A549 (cell line): ENCODE measurements around the gene BABAM1. TPM values are rescaled to one million over a fixed set of nuclear protein-coding genes. Genes with fewer than 3 reads are reported as not detected.

Experiments used
- polyA plus RNA-seq, 4 experiments: library from polyadenylated mRNA; depleted of rRNA in 3 of 4; stranded (reverse); fragments of >200 nt; fragmentation: RNase III in 1 of 4; extraction: RNeasy Plus Mini Kit Qiagen cat#74134 plus additional on column Dnase treatment in 1 of 4; gene quantifications; 2 replicates in 3 of 4; 3 replicates in 1 of 4; pipeline ENCODE4 v1.2.3, GENCODE V29; 2011 to 2017

Gene BABAM1
- polyA plus RNA-seq, 2 of the 4 experiments (the other 2 are of a cell fraction) = 56.0 to 67.6 TPM

Other genes with a start within 250 kb of the BABAM1 start
- 0.03 and 0.12 TPM in 2 replicates for gene CPAMD8, start 240.6 kb upstream of the BABAM1 start, polyA plus RNA-seq (2011; rRNA removed)
- not detected in 3 replicates for gene CPAMD8, start 240.6 kb upstream of the BABAM1 start, polyA plus RNA-seq (2017; fragmentation: RNase III; extraction: RNeasy Plus Mini Kit Qiagen cat#74134 plus additional on column Dnase treatment)
- gene HAUS8, start 192.0 kb upstream of the BABAM1 start, polyA plus RNA-seq (2011; rRNA removed) = 13.9 and 15.1 TPM in 2 replicates
- 15.9 to 16.6 TPM (median 16.2 TPM) in 3 replicates for gene HAUS8, start 192.0 kb upstream of the BABAM1 start, polyA plus RNA-seq (2017; fragmentation: RNase III; extraction: RNeasy Plus Mini Kit Qiagen cat#74134 plus additional on column Dnase treatment)
- 13.0 and 18.9 TPM in 2 replicates for gene MYO9B, start 191.7 kb upstream of the BABAM1 start, polyA plus RNA-seq (2011; rRNA removed)
- 23.9 to 28.1 TPM (median 27.7 TPM) in 3 replicates for gene MYO9B, start 191.7 kb upstream of the BABAM1 start, polyA plus RNA-seq (2017; fragmentation: RNase III; extraction: RNeasy Plus Mini Kit Qiagen cat#74134 plus additional on column Dnase treatment)
- gene USE1, start 52.1 kb upstream of the BABAM1 start, polyA plus RNA-seq (2011; rRNA removed) = 10.1 and 10.2 TPM in 2 replicates
- gene USE1, start 52.1 kb upstream of the BABAM1 start, polyA plus RNA-seq (2017; fragmentation: RNase III; extraction: RNeasy Plus Mini Kit Qiagen cat#74134 plus additional on column Dnase treatment) = 15.5 to 18.4 TPM (median 16.5 TPM) in 3 replicates
- 5.5 and 8.5 TPM in 2 replicates for gene OCEL1, start 41.2 kb upstream of the BABAM1 start, polyA plus RNA-seq (2011; rRNA removed)
- 6.0 to 10.7 TPM (median 9.2 TPM) in 3 replicates for gene OCEL1, start 41.2 kb upstream of the BABAM1 start, polyA plus RNA-seq (2017; fragmentation: RNase III; extraction: RNeasy Plus Mini Kit Qiagen cat#74134 plus additional on column Dnase treatment)
- gene NR2F6, start 21.5 kb upstream of the BABAM1 start, polyA plus RNA-seq (2011; rRNA removed) = 30.4 and 31.9 TPM in 2 replicates
- gene NR2F6, start 21.5 kb upstream of the BABAM1 start, polyA plus RNA-seq (2017; fragmentation: RNase III; extraction: RNeasy Plus Mini Kit Qiagen cat#74134 plus additional on column Dnase treatment) = 37.7 to 42.4 TPM (median 42.1 TPM) in 3 replicates
- gene USHBP1, start 2.7 kb upstream of the BABAM1 start, polyA plus RNA-seq (2011; rRNA removed) = 0.03 and 0.04 TPM in 2 replicates
- not detected in 3 replicates for gene USHBP1, start 2.7 kb upstream of the BABAM1 start, polyA plus RNA-seq (2017; fragmentation: RNase III; extraction: RNeasy Plus Mini Kit Qiagen cat#74134 plus additional on column Dnase treatment)
- gene ANKLE1, start 14.5 kb downstream of the BABAM1 start, polyA plus RNA-seq (2011; rRNA removed) = 0.45 and 0.56 TPM in 2 replicates
- 0.74 to 1.2 TPM (median 1.0 TPM) in 3 replicates for gene ANKLE1, start 14.5 kb downstream of the BABAM1 start, polyA plus RNA-seq (2017; fragmentation: RNase III; extraction: RNeasy Plus Mini Kit Qiagen cat#74134 plus additional on column Dnase treatment)
- 2.3 TPM in 2 replicates for gene ABHD8, start 36.0 kb downstream of the BABAM1 start, polyA plus RNA-seq (2011; rRNA removed)
- gene ABHD8, start 36.0 kb downstream of the BABAM1 start, polyA plus RNA-seq (2017; fragmentation: RNase III; extraction: RNeasy Plus Mini Kit Qiagen cat#74134 plus additional on column Dnase treatment) = 3.1 to 4.4 TPM (median 4.2 TPM) in 3 replicates
- 28.1 and 30.5 TPM in 2 replicates for gene MRPL34, start 38.4 kb downstream of the BABAM1 start, polyA plus RNA-seq (2011; rRNA removed)
- 50.6 to 56.1 TPM (median 54.9 TPM) in 3 replicates for gene MRPL34, start 38.4 kb downstream of the BABAM1 start, polyA plus RNA-seq (2017; fragmentation: RNase III; extraction: RNeasy Plus Mini Kit Qiagen cat#74134 plus additional on column Dnase treatment)
- 27.5 and 35.5 TPM in 2 replicates for gene DDA1, start 42.1 kb downstream of the BABAM1 start, polyA plus RNA-seq (2011; rRNA removed)
- 53.5 to 62.1 TPM (median 58.5 TPM) in 3 replicates for gene DDA1, start 42.1 kb downstream of the BABAM1 start, polyA plus RNA-seq (2017; fragmentation: RNase III; extraction: RNeasy Plus Mini Kit Qiagen cat#74134 plus additional on column Dnase treatment)
- gene ANO8, start 67.4 kb downstream of the BABAM1 start, polyA plus RNA-seq (2011; rRNA removed) = 2.2 and 2.4 TPM in 2 replicates
- 3.9 to 5.5 TPM (median 5.1 TPM) in 3 replicates for gene ANO8, start 67.4 kb downstream of the BABAM1 start, polyA plus RNA-seq (2017; fragmentation: RNase III; extraction: RNeasy Plus Mini Kit Qiagen cat#74134 plus additional on column Dnase treatment)
- 9.5 and 10.6 TPM in 2 replicates for gene GTPBP3, start 70.1 kb downstream of the BABAM1 start, polyA plus RNA-seq (2011; rRNA removed)
- gene GTPBP3, start 70.1 kb downstream of the BABAM1 start, polyA plus RNA-seq (2017; fragmentation: RNase III; extraction: RNeasy Plus Mini Kit Qiagen cat#74134 plus additional on column Dnase treatment) = 17.9 to 21.7 TPM (median 19.3 TPM) in 3 replicates
- not detected in 2 replicates for gene PLVAP, start 109.9 kb downstream of the BABAM1 start, polyA plus RNA-seq (2011; rRNA removed)
- not detected in 3 replicates for gene PLVAP, start 109.9 kb downstream of the BABAM1 start, polyA plus RNA-seq (2017; fragmentation: RNase III; extraction: RNeasy Plus Mini Kit Qiagen cat#74134 plus additional on column Dnase treatment)
- not detected in 2 replicates for gene CCDC194, start 126.8 kb downstream of the BABAM1 start, polyA plus RNA-seq (2011; rRNA removed)
- not detected in 3 replicates for gene CCDC194, start 126.8 kb downstream of the BABAM1 start, polyA plus RNA-seq (2017; fragmentation: RNase III; extraction: RNeasy Plus Mini Kit Qiagen cat#74134 plus additional on column Dnase treatment)
- 0.24 and 0.26 TPM in 2 replicates for gene BST2, start 138.2 kb downstream of the BABAM1 start, polyA plus RNA-seq (2011; rRNA removed)
- gene BST2, start 138.2 kb downstream of the BABAM1 start, polyA plus RNA-seq (2017; fragmentation: RNase III; extraction: RNeasy Plus Mini Kit Qiagen cat#74134 plus additional on column Dnase treatment) = 0.12 to 0.18 TPM in 2 of 3 replicates, not detected in the other
- 18.3 and 19.1 TPM in 2 replicates for gene MVB12A, start 152.6 kb downstream of the BABAM1 start, polyA plus RNA-seq (2011; rRNA removed)
- 26.8 to 30.2 TPM (median 27.7 TPM) in 3 replicates for gene MVB12A, start 152.6 kb downstream of the BABAM1 start, polyA plus RNA-seq (2017; fragmentation: RNase III; extraction: RNeasy Plus Mini Kit Qiagen cat#74134 plus additional on column Dnase treatment)
- gene TMEM221, start 181.2 kb downstream of the BABAM1 start, polyA plus RNA-seq (2011; rRNA removed) = 0.61 and 0.78 TPM in 2 replicates
- 0.52 to 0.90 TPM (median 0.62 TPM) in 3 replicates for gene TMEM221, start 181.2 kb downstream of the BABAM1 start, polyA plus RNA-seq (2017; fragmentation: RNase III; extraction: RNeasy Plus Mini Kit Qiagen cat#74134 plus additional on column Dnase treatment)
- gene NXNL1, start 193.5 kb downstream of the BABAM1 start, polyA plus RNA-seq (2011; rRNA removed) = not detected in 2 replicates
- not detected in 3 replicates for gene NXNL1, start 193.5 kb downstream of the BABAM1 start, polyA plus RNA-seq (2017; fragmentation: RNase III; extraction: RNeasy Plus Mini Kit Qiagen cat#74134 plus additional on column Dnase treatment)
- 1.8 and 2.7 TPM in 2 replicates for gene SLC27A1, start 203.1 kb downstream of the BABAM1 start, polyA plus RNA-seq (2011; rRNA removed)
- gene SLC27A1, start 203.1 kb downstream of the BABAM1 start, polyA plus RNA-seq (2017; fragmentation: RNase III; extraction: RNeasy Plus Mini Kit Qiagen cat#74134 plus additional on column Dnase treatment) = 1.9 to 2.6 TPM (median 2.5 TPM) in 3 replicates
- 24.9 and 28.8 TPM in 2 replicates for gene PGLS, start 244.2 kb downstream of the BABAM1 start, polyA plus RNA-seq (2011; rRNA removed)
- gene PGLS, start 244.2 kb downstream of the BABAM1 start, polyA plus RNA-seq (2017; fragmentation: RNase III; extraction: RNeasy Plus Mini Kit Qiagen cat#74134 plus additional on column Dnase treatment) = 37.2 to 49.4 TPM (median 45.7 TPM) in 3 replicates